Measurements from ENCODE around the gene RBL2.

- TF ChIP-seq CTCF (IDR thresholded peaks at IDR 0.05) (no peak), POLR2AphosphoS5 (IDR thresholded peaks at IDR 0.05) (no peak), EP300 (IDR thresholded peaks at IDR 0.05; ENCODE audit: low read depth) (no peak), POLR2A (IDR thresholded peaks at IDR 0.05) (no peak)
Observed at GRCh38 chr16:53480394-53480793, 46.1 kb downstream of the RBL2 start.
